SU-DHL-6 (cell line): ENCODE measurements around the gene CAMSAP1.

Experiments used
- H2AFZ ChIP-seq: fragments of 200-600 bp; sonication (generic); 2 replicates; pipeline ENCODE4 v1.6.1; 2014; ENCODE audit warnings: low read depth, mild to moderate bottlenecking, moderate library complexity, mixed read lengths, antibody characterized with exemption, low read length; ENCODE audit not compliant: severe bottlenecking
- H3F3A ChIP-seq: fragments of 200-600 bp; shearing (Covaris generic); 2 replicates; pipeline ENCODE4 v1.6.0; 2016; ENCODE audit warnings: antibody characterized with exemption, mild to moderate bottlenecking; ENCODE audit not compliant: insufficient read depth
- H3K27ac ChIP-seq: fragments of 200-600 bp; sonication (generic); 2 replicates; pipeline ENCODE4 v1.5.1; 2016; ENCODE audit warnings: low read depth, mild to moderate bottlenecking, low read length, moderate library complexity, mixed read lengths
- H3K27me3 ChIP-seq: fragments of 200-600 bp; sonication (generic), shearing (Covaris generic); 2 replicates; pipeline ENCODE4 v1.6.0; 2014; ENCODE audit warnings: mild to moderate bottlenecking, low read length
- H3K36me3 ChIP-seq: fragments of 200-600 bp; sonication (generic); 2 replicates; pipeline ENCODE4 v1.6.1; 2014; ENCODE audit warnings: mild to moderate bottlenecking, low read length, mixed read lengths
- H3K4me2 ChIP-seq: fragments of 300-600, 200-600 bp; shearing (Covaris generic), sonication (generic); 2 replicates; pipeline ENCODE4 v1.6.0; 2014; ENCODE audit warnings: low read length, low read depth, mild to moderate bottlenecking; ENCODE audit not compliant: poor library complexity, severe bottlenecking
- H3K4me3 ChIP-seq: fragments of 200-600 bp; sonication (generic); 2 replicates; pipeline ENCODE4 v1.5.1; 2014; ENCODE audit warnings: antibody characterized with exemption, low read length, mild to moderate bottlenecking, mixed read lengths; ENCODE audit not compliant: insufficient read depth, poor library complexity, severe bottlenecking
- H3K79me2 ChIP-seq: fragments of 200-600 bp; sonication (generic); 2 replicates; pipeline ENCODE4 v1.6.1; 2014; ENCODE audit warnings: mild to moderate bottlenecking, low read length, moderate library complexity; ENCODE audit not compliant: insufficient read depth
- H3K9ac ChIP-seq: fragments of 200-600 bp; sonication (generic); 2 replicates; pipeline ENCODE4 v1.7.0; 2014; ENCODE audit warnings: mild to moderate bottlenecking, low read length
- H3K9me2 ChIP-seq: fragments of 200-600 bp; sonication (generic); replicated peaks from 2 replicates; pipeline ENCODE4 v1.6.1; 2014; ENCODE audit warnings: low read length; ENCODE audit not compliant: insufficient read depth
- H3K9me3 ChIP-seq: fragments of 200-600 bp; sonication (generic); 2 replicates; pipeline ENCODE4 v1.6.1; 2014; ENCODE audit warnings: low read length, mixed read lengths; ENCODE audit not compliant: insufficient read depth
- H4K20me1 ChIP-seq: fragments of 200-600 bp; sonication (generic); 2 replicates; pipeline ENCODE4 v1.6.1; 2014; ENCODE audit warnings: low read depth, mild to moderate bottlenecking, antibody characterized with exemption, low read length, moderate library complexity, mixed read lengths
- CTCF ChIP-seq: fragments of 200-600 bp; sonication (generic); IDR thresholded peaks from one replicate; pipeline ENCODE4 v1.5.1; 2017; ENCODE audit warnings: antibody characterized with exemption, mild to moderate bottlenecking, low read length, moderate library complexity; ENCODE audit not compliant: insufficient read depth, poor library complexity, severe bottlenecking
- EZH2phosphoT487 ChIP-seq: fragments of 200-600 bp; sonication (generic), shearing (Covaris generic); conservative IDR thresholded peaks from 2 replicates; pipeline ENCODE4 v1.6.1; 2018; ENCODE audit warnings: mild to moderate bottlenecking, antibody characterized with exemption, low read length, moderate library complexity, mixed read lengths

The CAMSAP1 gene

GRCh38 chr9:135924628-135925338 lies 17.4 kb upstream of the CAMSAP1 start:
- H3F3A ChIP-seq, result no peaks in the 10 kb centered on the region
- H3K4me3 ChIP-seq, result no peak overlapping the region
- H4K20me1 ChIP-seq, result no peaks in the 10 kb centered on the region

GRCh38 chr9:135923508-135923907 lies 16.2 kb upstream of the CAMSAP1 start:
- Histone ChIP-seq H4K20me1 (no peaks in the 10 kb centered on the region), H3K4me2 (no peak overlapping the region), H3K9ac (no peak overlapping the region), H3K9me2 (no peaks in the 10 kb centered on the region), H3K36me3 (no peaks in the 10 kb centered on the region), H3K27ac (no peak overlapping the region), H3K9me3 (no peaks in the 10 kb centered on the region), H3F3A (no peaks in the 10 kb centered on the region), H2AFZ (no peak overlapping the region), H3K27me3 (no peaks in the 10 kb centered on the region), H3K79me2 (no peaks in the 10 kb centered on the region), H3K4me3 (no peak overlapping the region)
- TF ChIP-seq CTCF (no peak), EZH2phosphoT487 (no peak)

More at GRCh38 chr9:135924628-135925338, 17.4 kb upstream of the CAMSAP1 start:
- no peak overlapping the region for H3K4me2 ChIP-seq
- H3K9ac ChIP-seq, result no peak overlapping the region
- no peaks in the 10 kb centered on the region for H3K79me2 ChIP-seq
- H3K27me3 ChIP-seq, result no peaks in the 10 kb centered on the region
- no peaks in the 10 kb centered on the region for H3K9me2 ChIP-seq
- no peaks in the 10 kb centered on the region for H3K9me3 ChIP-seq
- H3K36me3 ChIP-seq, result no peaks in the 10 kb centered on the region
- H2AFZ ChIP-seq, result no peak overlapping the region
- H3K27ac ChIP-seq, result no peak overlapping the region
- no peak for TF ChIP-seq EZH2phosphoT487
- TF ChIP-seq CTCF, result no peak

- Histone ChIP-seq H3K9me3 (no peaks in the 10 kb centered on the region), H2AFZ (no peak overlapping the region), H3K9ac (no peak overlapping the region), H3K4me2 (no peak overlapping the region), H3K4me3 (no peak overlapping the region), H3F3A (no peaks in the 10 kb centered on the region), H3K27ac (no peak overlapping the region), H3K36me3 (no peaks in the 10 kb centered on the region; the same call in 1 of the 2 replicates), H3K9me2 (no peaks in the 10 kb centered on the region), H3K79me2 (no peaks in the 10 kb centered on the region), H3K27me3 (no peaks in the 10 kb centered on the region), H4K20me1 (no peaks in the 10 kb centered on the region)
- TF ChIP-seq EZH2phosphoT487 (no peak), CTCF (no peak)
Observed at GRCh38 chr9:135921749-135922310, 14.5 kb upstream of the CAMSAP1 start.
